Mucosa of descending colon (tissue), 3 donors: Measurements from ENCODE around the gene WHRN. TPM values are rescaled to one million over a fixed set of nuclear protein-coding genes. Genes with fewer than 3 reads are reported as not detected.
A peak's percentile ranks its signal among the peaks of the same experiment; 100 is the strongest.

Source experiments
- ATAC-seq: fragments of 200-7000 bp; cut with Tn5 transposase; one replicate; pipeline ENCODE4 v1.9.1; 2020; ENCODE audit warnings: mild to moderate bottlenecking, moderate library complexity
- DNase-seq, 3 donors: peaks; one replicate each; pipeline ENCODE4 v3.0.0-alpha.2; 2020
- H3K36me3 ChIP-seq: fragments of 200-600 bp; one replicate; pipeline ENCODE4 v1.8.0; 2021; ENCODE audit warnings: low read depth, mild to moderate bottlenecking
- H3K4me1 ChIP-seq: fragments of 200-600 bp; one replicate; pipeline ENCODE4 v1.8.0; 2021; ENCODE audit warnings: low read depth, mild to moderate bottlenecking
- H3K4me3 ChIP-seq: fragments of 200-600 bp; one replicate; pipeline ENCODE4 v1.8.0; 2021; ENCODE audit warnings: mild to moderate bottlenecking
- H3K9me3 ChIP-seq: fragments of 200-600 bp; one replicate; pipeline ENCODE4 v1.8.0; 2021; ENCODE audit warnings: mild to moderate bottlenecking
- CTCF ChIP-seq: fragments of 200-600 bp; IDR thresholded peaks from one replicate; pipeline ENCODE4 v1.8.0; 2022; ENCODE audit warnings: antibody characterized with exemption, mild to moderate bottlenecking
- intact Hi-C, 2 donors: fragments of 100-400 bp; cut with DNase I in 1 of 2; cut with micrococcal nuclease in 1 of 2; formaldehyde crosslinking; loops; one replicate each; pipeline versions ENCODE4 v1.11.0 to v1.11.1; 2022; cut with DNase I, micrococcal nuclease
- total RNA-seq, 3 donors: library from RNA; stranded (reverse); fragmentation: NEBNext Ultra II Directional in 2 of 3; extraction: Animal tissue kit (Norgen Biotek cat#: 25700) in 2 of 3; gene quantifications; one replicate each; pipeline versions ENCODE4 v1.2.1 to v1.2.4, GENCODE V29; 2021 to 2023
- donor health status: DM: no; HTN: no; CAD: no; lungs with moderate emphysema.
- donor health status: DM: no; HTN: no; CAD: no.
- donor health status: DM: no; HTN: yes; CAD: no.

Gene WHRN
- total RNA-seq, 3 donors from 2014 or later = 2.8 to 19.1 (median 4.7) TPM

- intact Hi-C loops = no loop called here
- TF ChIP-seq CTCF = no peak
- H3K9me3 ChIP-seq = no peaks in the 10 kb centered on the region
- ATAC-seq (peak; percentile 72), DNase-seq (peak; percentile 73 to 86 (median 80))
- H3K36me3 ChIP-seq = peaks cover 5% of the 10 kb centered on the region
- peaks cover 40% of the 10 kb centered on the region for H3K4me1 ChIP-seq
- H3K4me3 ChIP-seq = no peak overlapping the region
Observed at GRCh38 chr9:114385397-114386181, 119.7 kb downstream of the WHRN start.

DNA sequence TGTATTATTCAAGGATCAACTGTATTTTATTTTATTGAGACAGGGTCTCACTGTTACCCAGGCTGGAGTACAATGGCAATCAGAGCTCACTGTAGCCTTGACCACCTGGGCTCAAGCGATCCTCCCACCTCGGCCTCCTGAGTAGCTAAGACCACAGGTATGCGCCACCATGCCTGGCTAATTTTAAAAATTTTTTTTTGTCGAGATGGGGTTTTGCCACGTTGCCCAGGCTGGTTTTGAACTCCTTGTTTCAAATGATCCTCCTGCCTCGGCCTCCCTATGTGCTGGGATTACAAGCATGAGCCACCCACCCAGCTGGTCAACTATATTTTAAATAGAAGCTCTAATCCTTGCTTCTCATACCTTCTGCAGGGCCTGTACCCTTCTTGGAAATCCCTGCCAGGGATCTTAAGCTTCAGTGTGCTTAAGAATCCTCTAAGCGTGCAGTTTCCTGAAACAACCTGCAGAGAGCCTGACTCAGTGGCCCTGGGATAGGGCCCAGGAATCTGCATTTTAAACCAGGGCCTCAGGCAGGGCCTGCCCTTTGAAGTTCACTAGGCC, 120.4 kb downstream of the WHRN start:
- TF ChIP-seq CTCF = no peak
- Histone ChIP-seq H3K9me3 (no peaks in the 10 kb centered on the region), H3K4me3 (no peak overlapping the region), H3K4me1 (peaks cover 38% of the 10 kb centered on the region), H3K36me3 (peaks cover 5% of the 10 kb centered on the region)
- intact Hi-C loops = no loop called here
- ATAC-seq (no peak), DNase-seq (peak in 1 of 3 donors; percentile 10)

GRCh38 chr9:114384341-114384740, 120.9 kb downstream of the WHRN start:
- intact Hi-C loops = no loop called here
- peaks cover 5% of the 10 kb centered on the region for H3K36me3 ChIP-seq
- no peak for ATAC-seq
- no peaks in the 10 kb centered on the region for H3K9me3 ChIP-seq
- TF ChIP-seq CTCF = no peak
- peaks cover 33% of the 10 kb centered on the region for H3K4me1 ChIP-seq
- no peak overlapping the region for H3K4me3 ChIP-seq
- DNase-seq = no peak

GRCh38 chr9:114383521-114384231, 121.6 kb downstream of the WHRN start:
- intact Hi-C loops = no loop called here
- Histone ChIP-seq H3K9me3 (no peaks in the 10 kb centered on the region), H3K36me3 (peaks cover 5% of the 10 kb centered on the region), H3K4me1 (peaks cover 31% of the 10 kb centered on the region), H3K4me3 (no peak overlapping the region)
- TF ChIP-seq CTCF = no peak
- ATAC-seq (no peak), DNase-seq (peak in 1 of 3 donors; percentile 14)

- Histone ChIP-seq H3K4me1 (peaks cover 24% of the 10 kb centered on the region), H3K9me3 (no peaks in the 10 kb centered on the region), H3K4me3 (no peak overlapping the region), H3K36me3 (peaks cover 5% of the 10 kb centered on the region)
- peak in 2 of 3 donors; percentile 35 to 69 for DNase-seq
- intact Hi-C loops = no loop called here
- TF ChIP-seq CTCF = no peak
- no peak for ATAC-seq
Observed at GRCh38 chr9:114382699-114383520, 122.4 kb downstream of the WHRN start.
